NT2/D1 (cell line): ENCODE measurements around the gene SFXN1.

Experiments used
- SUZ12 ChIP-seq: IDR thresholded peaks from 2 replicates; pipeline ENCODE4 v1.6.1; 2011; ENCODE audit not compliant: insufficient read length, insufficient read depth; ENCODE audit errors: extremely low read depth
- YY1 ChIP-seq: IDR thresholded peaks from 2 replicates; pipeline ENCODE4 v1.6.1; 2011; ENCODE audit not compliant: insufficient read length, insufficient read depth
- ZNF274 ChIP-seq: IDR thresholded peaks from 2 replicates; pipeline ENCODE4 v1.6.1; 2011; ENCODE audit warnings: mild to moderate bottlenecking, low read depth, low read length

DNA sequence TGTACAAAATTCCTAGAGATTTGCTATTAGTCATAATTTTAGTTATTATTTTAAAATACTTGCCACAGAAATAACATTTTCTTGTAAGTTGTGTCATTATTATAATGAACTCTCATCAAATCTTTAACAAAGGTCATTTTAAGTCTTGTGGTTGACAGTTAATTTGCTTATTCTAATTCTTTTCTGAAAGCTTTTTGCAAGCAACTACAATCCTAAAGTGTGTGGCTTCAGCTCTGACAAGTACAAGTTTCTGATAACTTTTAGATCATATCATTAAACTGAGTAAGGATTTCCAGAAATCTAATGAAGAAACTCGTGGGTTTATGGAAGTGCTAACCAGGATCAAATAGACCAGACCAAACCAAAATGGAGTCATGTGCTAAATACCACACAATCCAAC lies 86.4 kb downstream of the SFXN1 start:
- no peak for TF ChIP-seq ZNF274
- TF ChIP-seq YY1, result no peak
- TF ChIP-seq SUZ12, result no peak
